GM21360 (cell line): Measurements from ENCODE around the gene NCKIPSD.

Experiments
- ATAC-seq: cut with Tn5 transposase; IDR thresholded peaks from one replicate; pipeline ENCODE4 v1.9.1; 2021; ENCODE audit warnings: mild to moderate bottlenecking, moderate library complexity; ENCODE audit not compliant: unreplicated experiment

The NCKIPSD gene

GRCh38 chr3:48697952-48698351 lies 12.2 kb upstream of the NCKIPSD start:
- no peak for ATAC-seq

GRCh38 chr3:48696601-48697000 lies 10.9 kb upstream of the NCKIPSD start:
- no peak for ATAC-seq

DNA sequence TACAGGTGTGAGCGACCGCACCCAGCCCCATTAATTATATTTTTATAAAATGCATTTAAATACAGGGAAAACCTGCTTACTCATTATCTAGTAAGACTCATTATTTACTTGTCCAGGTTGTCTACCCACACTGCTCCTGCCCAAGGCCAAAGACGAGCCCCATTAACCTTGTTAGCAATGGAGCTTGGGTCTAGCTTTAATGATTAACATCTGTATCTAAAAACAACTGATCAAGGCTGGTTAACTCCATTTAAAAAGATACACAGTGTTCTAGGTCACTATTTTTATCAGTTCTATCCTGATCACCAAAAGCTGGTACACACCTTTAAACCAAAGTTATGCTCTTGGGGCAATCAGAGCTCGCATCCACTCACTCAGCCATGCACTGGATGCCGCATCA lies 10.4 kb upstream of the NCKIPSD start:
- no peak for ATAC-seq

DNA sequence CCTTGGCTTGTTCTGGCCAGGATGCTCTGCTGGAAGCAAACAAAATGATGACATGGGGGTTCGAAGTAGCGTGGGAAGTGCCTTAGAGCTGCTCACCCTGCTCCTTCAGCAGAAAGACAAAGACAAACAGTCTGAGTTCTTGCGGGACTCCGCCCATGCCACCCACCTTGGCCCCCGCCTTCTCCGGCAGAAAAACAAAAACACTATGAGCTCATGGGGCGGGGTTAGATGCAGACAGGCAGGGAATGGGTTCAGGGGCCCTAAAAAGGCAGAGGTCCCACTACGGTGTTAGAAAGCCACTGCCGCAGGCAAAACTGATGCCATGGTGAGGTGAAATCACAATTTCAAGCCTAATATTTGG lies 9.7 kb upstream of the NCKIPSD start:
- no peak for ATAC-seq

- no peak for ATAC-seq
These were observed 9.1 kb upstream of the NCKIPSD start for GRCh38 chr3:48694610-48695392.

DNA sequence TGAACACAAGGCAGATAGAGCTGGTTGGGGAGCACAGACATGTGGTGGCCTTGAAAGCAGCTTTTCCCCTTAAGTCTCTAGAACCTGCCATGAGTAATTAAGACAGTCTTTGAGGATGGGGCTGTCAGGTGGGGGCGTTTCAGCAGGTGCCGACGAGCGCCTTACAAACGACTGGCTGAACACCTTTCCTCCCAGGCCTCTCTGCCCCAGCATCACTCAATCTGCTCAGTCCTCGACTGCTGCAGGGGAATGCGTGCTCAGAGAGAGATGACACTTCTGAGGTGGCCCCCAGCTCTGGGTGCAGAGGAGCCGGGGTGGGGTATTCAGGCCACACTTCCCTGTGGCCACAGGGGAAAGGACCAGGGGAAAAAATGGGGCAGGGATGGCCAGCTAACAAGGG lies 8.1 kb upstream of the NCKIPSD start:
- ATAC-seq: no peak

GRCh38 chr3:48692551-48692950 lies 6.8 kb upstream of the NCKIPSD start:
- no peak for ATAC-seq

GRCh38 chr3:48690846-48691458 lies 5.2 kb upstream of the NCKIPSD start:
- no peak for ATAC-seq

GRCh38 chr3:48689384-48689783 lies 3.7 kb upstream of the NCKIPSD start:
- ATAC-seq: no peak

DNA sequence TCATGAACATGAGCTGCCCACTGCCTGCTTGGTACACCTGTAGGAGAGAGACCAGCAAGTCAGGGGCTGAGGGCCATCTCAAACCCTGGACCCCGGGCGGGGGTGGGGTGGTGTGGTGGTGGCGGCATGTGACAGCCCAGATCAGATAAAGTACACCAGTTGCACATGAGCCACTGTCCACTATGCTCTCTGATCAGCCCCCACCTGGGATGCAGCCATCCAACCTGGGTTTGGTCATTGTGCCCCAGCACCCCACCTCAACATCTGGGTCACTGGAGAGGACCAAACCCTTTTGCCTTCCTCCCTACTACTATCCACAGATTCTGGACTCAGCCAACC lies 3.0 kb upstream of the NCKIPSD start:
- no peak for ATAC-seq

DNA sequence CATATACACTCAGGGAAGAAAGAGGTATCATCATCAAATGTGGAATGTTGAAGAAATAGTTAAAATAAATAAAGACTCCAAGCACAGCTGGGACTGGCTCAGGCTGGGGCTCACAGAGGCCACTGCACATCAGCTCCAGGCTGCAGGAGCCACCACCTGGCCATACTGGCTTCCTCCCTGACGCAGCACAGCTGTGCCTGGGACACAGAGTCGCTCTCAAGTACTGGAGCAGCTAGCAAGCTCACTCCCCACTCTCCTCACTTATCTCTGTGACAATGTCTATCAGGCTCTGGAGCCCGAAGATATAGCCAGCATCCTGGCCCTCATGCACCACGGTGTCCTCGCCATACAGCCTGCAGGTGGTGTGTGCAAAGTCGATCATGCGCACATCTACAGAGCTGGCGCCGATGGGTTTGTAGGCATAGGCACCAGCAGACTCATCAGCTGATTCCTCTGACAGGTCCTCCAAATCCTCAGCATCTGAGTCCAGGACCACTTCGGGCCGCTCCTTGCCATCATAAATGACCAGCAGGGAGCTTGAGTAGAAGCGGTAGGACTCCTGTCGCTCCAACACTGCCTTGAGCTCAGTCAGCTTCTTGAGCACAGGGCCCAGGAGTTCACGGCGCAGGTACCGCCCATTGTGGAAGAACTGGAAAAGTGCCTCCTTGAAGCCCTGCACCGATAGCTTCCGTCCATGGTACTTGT lies 2.5 kb upstream of the NCKIPSD start:
- no peak for ATAC-seq

GRCh38 chr3:48687220-48687678 lies 1.5 kb upstream of the NCKIPSD start:
- ATAC-seq: no peak

- ATAC-seq: no peak
These were observed 964 bp upstream of the NCKIPSD start for GRCh38 chr3:48686538-48687219.

DNA sequence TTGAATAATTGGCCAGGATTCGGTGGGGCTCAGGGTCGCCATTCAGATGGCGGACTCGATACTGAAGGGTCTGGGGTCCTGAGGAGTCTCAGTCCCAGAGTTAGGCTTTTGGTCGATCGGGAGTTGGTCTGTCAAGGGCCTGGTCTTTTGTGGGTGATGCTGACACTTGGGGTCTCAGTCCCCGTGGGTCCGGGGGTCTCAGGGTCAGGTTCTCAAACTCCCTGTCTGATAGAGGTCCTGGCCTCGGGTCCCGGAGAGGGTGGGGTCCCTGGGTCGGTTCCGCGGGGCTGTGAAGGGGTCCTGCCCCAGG lies 467 bp downstream of the NCKIPSD start:
- ATAC-seq: no peak

DNA sequence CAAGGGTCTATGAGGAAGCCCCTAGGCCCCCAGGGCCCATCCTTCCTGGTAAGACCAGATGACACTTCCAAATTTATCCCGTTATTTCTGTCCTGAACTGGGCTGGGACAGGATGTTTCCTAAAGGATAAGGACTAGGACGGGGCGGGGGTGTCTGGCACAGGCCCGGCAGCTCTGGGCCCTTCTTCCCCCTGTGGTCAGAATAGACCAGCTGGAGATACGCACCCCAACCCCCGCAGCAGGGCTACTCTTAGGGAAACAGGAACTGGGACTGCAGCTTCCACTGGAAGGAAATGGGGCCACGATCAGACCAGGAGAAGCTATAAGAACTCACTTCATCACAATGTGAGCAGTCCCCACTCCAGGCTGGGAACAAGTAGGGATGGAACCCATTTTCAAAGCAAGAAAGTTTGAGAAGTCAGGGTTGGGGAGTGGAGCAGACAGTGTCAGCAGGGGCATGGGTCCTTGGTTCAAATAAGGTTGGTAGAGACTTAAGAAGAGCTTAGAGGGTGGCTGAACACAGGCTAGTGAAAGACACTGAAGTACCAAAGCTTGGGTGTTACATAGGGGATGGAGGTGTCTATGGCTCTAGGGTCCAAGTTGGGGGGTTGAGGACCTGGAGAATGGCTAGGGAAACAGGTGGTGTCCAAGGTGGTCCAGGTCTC lies 1.1 kb downstream of the NCKIPSD start:
- no peak for ATAC-seq

- no peak for ATAC-seq
These were observed 1.7 kb downstream of the NCKIPSD start for GRCh38 chr3:48684054-48684349.

DNA sequence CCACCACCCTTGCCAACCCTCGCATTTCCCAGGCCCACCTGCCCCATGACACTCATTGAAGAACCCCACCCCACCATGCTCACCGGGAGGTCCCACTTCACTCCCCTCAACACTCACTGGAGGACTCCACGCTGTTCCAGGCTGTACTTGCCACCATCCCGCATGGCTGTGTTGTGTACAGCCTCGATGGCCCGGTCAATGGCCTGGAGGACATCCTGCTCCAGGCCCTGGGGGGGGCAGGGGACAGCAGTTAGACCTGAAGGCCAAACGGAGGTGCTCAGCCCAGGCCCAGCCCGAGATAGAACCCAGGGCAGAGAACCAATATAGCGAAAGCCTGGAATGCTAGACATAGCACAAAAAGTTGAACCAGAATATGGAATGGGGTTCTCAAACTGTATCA lies 2.9 kb downstream of the NCKIPSD start:
- no peak for ATAC-seq

GRCh38 chr3:48681974-48682610 lies 3.6 kb downstream of the NCKIPSD start:
- ATAC-seq: no peak

DNA sequence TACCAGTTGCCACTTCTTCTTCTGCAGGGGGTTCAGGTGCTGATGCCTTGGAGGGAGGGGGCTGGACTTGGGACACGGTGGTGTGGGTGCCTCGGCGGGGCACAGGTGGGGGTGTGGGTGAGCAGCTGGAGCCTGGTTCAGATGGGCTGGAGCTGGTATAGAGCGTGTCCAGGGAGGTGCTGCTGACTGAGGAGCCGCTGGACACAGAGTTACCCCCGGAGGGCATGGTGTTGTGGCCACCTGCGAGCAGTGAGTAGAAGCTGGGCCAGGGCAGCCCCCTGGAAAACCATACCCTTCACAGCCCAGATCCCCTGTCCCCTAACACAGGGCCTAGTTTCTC lies 4.2 kb downstream of the NCKIPSD start:
- ATAC-seq: no peak

GRCh38 chr3:48680811-48681540 lies 4.7 kb downstream of the NCKIPSD start:
- no peak for ATAC-seq
